Caco-2 (cell line): Measurements from ENCODE around the gene CYB561. TPM values are rescaled to one million over a fixed set of nuclear protein-coding genes. Genes with fewer than 3 reads are reported as not detected.

Source experiments
- BruUV-seq: library from RNA; stranded (reverse); fragments of 400-500 nt; replicated peaks from 2 replicates; lab custom pipeline; 2021; lab: Mats Ljungman, UMichigan
- CTCF ChIA-PET: fragments of 300-600 bp; sonication (Branson Sonifier 250); formaldehyde crosslinking; loops from one replicate; lab custom pipeline; 2022; ENCODE audit warnings: antibody characterized with exemption; lab: Charles Lee
- POLR2A ChIA-PET: fragments of 300-600 bp; sonication (Branson Sonifier 250); formaldehyde crosslinking; loops from one replicate; lab custom pipeline; 2022; ENCODE audit warnings: antibody characterized with exemption; lab: Charles Lee
- DNase-seq, 2 experiments: peaks; one replicate each; pipeline versions ENCODE4 v3.0.0 to v3.0.0-alpha.2; 2020 to 2022
- H3K27me3 ChIP-seq: replicated peaks from 2 replicates; pipeline ENCODE4 v1.6.0; 2011; ENCODE audit warnings: low read length; ENCODE audit not compliant: control insufficient read depth, insufficient read depth
- H3K36me3 ChIP-seq: 2 replicates; pipeline ENCODE4 v1.5.1; 2011; ENCODE audit warnings: low read length; ENCODE audit not compliant: control insufficient read depth, insufficient read depth
- H3K4me1 ChIP-seq: fragments of 250-450 bp; sonication (Bioruptor Pico); 2 replicates; pipeline ENCODE4 v1.5.1; 2020; ENCODE audit warnings: mild to moderate bottlenecking
- H3K4me3 ChIP-seq: 2 replicates; pipeline ENCODE4 v1.5.1; 2011; ENCODE audit warnings: low read depth, mild to moderate bottlenecking, control low read depth, low read length
- H3K9me3 ChIP-seq: fragments of 250-450 bp; sonication (Bioruptor Pico); 2 replicates; pipeline ENCODE4 v1.5.1; 2020; ENCODE audit warnings: mild to moderate bottlenecking, moderate library complexity
- H3K27ac Mint-ChIP-seq: one replicate; pipeline ENCODE4 v1.8.0; 2022; ENCODE audit warnings: mixed read lengths; ENCODE audit not compliant: unreplicated experiment
- H3K27me3 Mint-ChIP-seq: one replicate; pipeline ENCODE4 v1.8.0; 2022; ENCODE audit warnings: mixed read lengths; ENCODE audit not compliant: insufficient read depth, unreplicated experiment
- H3K36me3 Mint-ChIP-seq: one replicate; pipeline ENCODE4 v1.8.0; 2022; ENCODE audit warnings: mild to moderate bottlenecking, mixed read lengths; ENCODE audit not compliant: insufficient read depth, unreplicated experiment
- H3K4me1 Mint-ChIP-seq: one replicate; pipeline ENCODE4 v1.8.0; 2022; ENCODE audit warnings: low read depth, mixed read lengths; ENCODE audit not compliant: unreplicated experiment
- H3K4me3 Mint-ChIP-seq: one replicate; pipeline ENCODE4 v1.8.0; 2022; ENCODE audit warnings: mild to moderate bottlenecking, moderate library complexity, mixed read lengths; ENCODE audit not compliant: unreplicated experiment
- H3K9me3 Mint-ChIP-seq: one replicate; pipeline ENCODE4 v1.8.0; 2022; ENCODE audit warnings: mixed read lengths; ENCODE audit not compliant: unreplicated experiment
- intact Hi-C: fragments of 100-400 bp; cut with micrococcal nuclease; formaldehyde crosslinking; loops from one replicate; pipeline ENCODE4 v1.10.0; 2022; ENCODE audit not compliant: unreplicated experiment
- total RNA-seq: library from RNA; stranded (reverse); gene quantifications from 2 replicates; pipeline ENCODE4 v1.2.3, GENCODE V29; 2022
- TF ChIP-seq, protein P1 (sequence below), 2 experiments: fragments of 200-600 bp in 1 of 2; IDR thresholded peaks; 1 replicate in 1 of 2; 2 replicates in 1 of 2; pipeline versions ENCODE4 v1.5.1 to v1.8.0; 2011 to 2022; ENCODE audit warnings: antibody characterized with exemption in 1 of 2, control low read depth in 1 of 2, inconsistent platforms in 1 of 2, low read depth in 1 of 2, low read length in 1 of 2, mild to moderate bottlenecking in 1 of 2, moderate library complexity in 1 of 2; ENCODE audit not compliant: insufficient read depth in 1 of 2, severe bottlenecking in 1 of 2, unreplicated experiment in 1 of 2

The CYB561 gene
- total RNA-seq, 1 experiment from 2014 or later = 46.3 TPM

DNA sequence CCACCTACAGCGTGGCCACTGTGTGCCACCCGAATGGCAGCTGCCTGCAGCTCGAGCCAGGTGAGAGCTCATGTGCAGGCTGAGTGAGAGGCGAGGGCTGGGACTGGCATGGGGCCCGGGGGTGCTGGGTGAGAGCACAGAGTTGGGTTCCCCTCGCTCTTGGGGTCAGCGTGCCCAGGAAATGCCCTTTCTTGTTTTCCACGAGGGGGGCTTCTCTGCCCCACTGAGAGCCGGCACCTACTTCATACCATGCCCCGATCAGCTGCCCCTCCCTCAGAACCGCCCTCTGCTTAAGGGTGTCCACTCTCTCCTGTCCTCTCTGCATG, 40.9 kb upstream of the CYB561 start:
- DNase-seq = no peak
- Histone ChIP-seq H3K4me3 (no peak overlapping the region), H3K4me1 (no peaks in the 10 kb centered on the region), H3K9me3 (no peaks in the 10 kb centered on the region), H3K27me3 (no peaks in the 10 kb centered on the region; the same call in 1 of the 2 replicates), H3K36me3 (no peaks in the 10 kb centered on the region)
- H3K9me3 Mint-ChIP-seq = no peaks in the 10 kb centered on the region
- H3K4me1 Mint-ChIP-seq = no peaks in the 10 kb centered on the region
- H3K27me3 Mint-ChIP-seq = peaks cover 7% of the 10 kb centered on the region
- no peak overlapping the region for H3K27ac Mint-ChIP-seq
- TF ChIP-seq, protein P1, sequence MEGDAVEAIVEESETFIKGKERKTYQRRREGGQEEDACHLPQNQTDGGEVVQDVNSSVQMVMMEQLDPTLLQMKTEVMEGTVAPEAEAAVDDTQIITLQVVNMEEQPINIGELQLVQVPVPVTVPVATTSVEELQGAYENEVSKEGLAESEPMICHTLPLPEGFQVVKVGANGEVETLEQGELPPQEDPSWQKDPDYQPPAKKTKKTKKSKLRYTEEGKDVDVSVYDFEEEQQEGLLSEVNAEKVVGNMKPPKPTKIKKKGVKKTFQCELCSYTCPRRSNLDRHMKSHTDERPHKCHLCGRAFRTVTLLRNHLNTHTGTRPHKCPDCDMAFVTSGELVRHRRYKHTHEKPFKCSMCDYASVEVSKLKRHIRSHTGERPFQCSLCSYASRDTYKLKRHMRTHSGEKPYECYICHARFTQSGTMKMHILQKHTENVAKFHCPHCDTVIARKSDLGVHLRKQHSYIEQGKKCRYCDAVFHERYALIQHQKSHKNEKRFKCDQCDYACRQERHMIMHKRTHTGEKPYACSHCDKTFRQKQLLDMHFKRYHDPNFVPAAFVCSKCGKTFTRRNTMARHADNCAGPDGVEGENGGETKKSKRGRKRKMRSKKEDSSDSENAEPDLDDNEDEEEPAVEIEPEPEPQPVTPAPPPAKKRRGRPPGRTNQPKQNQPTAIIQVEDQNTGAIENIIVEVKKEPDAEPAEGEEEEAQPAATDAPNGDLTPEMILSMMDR (IDR thresholded peaks at IDR 0.05; ENCODE audit: insufficient read depth in 1 of 2, low read depth in 1 of 2, low read length in 1 of 2, severe bottlenecking in 1 of 2, unreplicated experiment in 1 of 2) = no peak
- ChIA-PET POLR2A (no interaction called here), CTCF (interaction anchor here (0.6 to 1.6 kb wide), 5 partner anchors 8 to 223 kb away, joined by 3 to 6 read pairs (median 4); partner anchors contain the start of gene ACE)
- H3K36me3 Mint-ChIP-seq = no peaks in the 10 kb centered on the region
- intact Hi-C loops = no loop called here
- H3K4me3 Mint-ChIP-seq = no peak overlapping the region
- no TSS peak for BruUV-seq

DNA sequence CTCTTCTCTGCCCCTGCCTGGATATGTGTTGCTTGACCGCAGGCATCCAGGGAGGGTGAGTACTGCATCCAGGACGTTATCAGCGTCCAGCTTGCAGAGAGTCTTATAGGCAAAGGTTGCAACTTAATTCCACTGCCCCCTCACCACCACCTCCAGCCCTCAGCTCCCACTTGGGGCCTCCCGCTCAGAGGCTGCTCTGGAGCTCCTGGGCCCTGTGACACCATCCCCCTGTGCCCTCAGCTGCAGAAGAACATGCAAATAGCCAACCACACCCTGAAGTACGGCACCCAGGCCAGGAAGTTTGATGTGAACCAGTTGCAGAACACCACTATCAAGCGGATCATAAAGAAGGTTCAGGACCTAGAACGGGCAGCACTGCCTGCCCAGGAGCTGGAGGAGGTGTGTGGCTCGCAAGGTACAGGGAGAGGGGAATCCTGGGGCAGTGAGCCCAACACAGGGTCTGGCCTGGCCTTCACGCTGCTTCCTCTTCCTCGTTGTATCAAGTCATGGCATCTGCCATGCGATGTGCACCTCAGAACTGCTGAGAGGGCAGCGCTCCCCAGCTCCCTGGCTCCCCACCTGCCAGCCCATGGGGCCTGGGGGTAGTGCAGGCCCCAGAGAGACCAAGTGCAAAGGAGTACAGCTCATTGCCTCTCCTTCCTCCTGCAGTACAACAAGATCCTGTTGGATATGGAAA, 40.4 kb upstream of the CYB561 start:
- Histone ChIP-seq H3K9me3 (no peaks in the 10 kb centered on the region), H3K4me1 (no peaks in the 10 kb centered on the region), H3K4me3 (no peak overlapping the region), H3K27me3 (no peaks in the 10 kb centered on the region; the same call in 1 of the 2 replicates), H3K36me3 (no peaks in the 10 kb centered on the region)
- Mint-ChIP-seq H3K4me3 (no peak overlapping the region), H3K36me3 (no peaks in the 10 kb centered on the region), H3K9me3 (no peaks in the 10 kb centered on the region), H3K27me3 (peaks cover 7% of the 10 kb centered on the region), H3K4me1 (no peaks in the 10 kb centered on the region), H3K27ac (no peak overlapping the region)
- DNase-seq = no peak
- intact Hi-C loops = no loop called here
- TF ChIP-seq, protein P1 (IDR thresholded peaks at IDR 0.05; ENCODE audit: insufficient read depth in 1 of 2, low read depth in 1 of 2, low read length in 1 of 2, severe bottlenecking in 1 of 2, unreplicated experiment in 1 of 2) = no peak
- ChIA-PET POLR2A (no interaction called here), CTCF (interaction anchor here (0.6 to 1.6 kb wide), 4 partner anchors 8 to 61 kb away, joined by 3 to 6 read pairs (median 4); partner anchors contain the start of gene ACE)
- BruUV-seq = no TSS peak

DNA sequence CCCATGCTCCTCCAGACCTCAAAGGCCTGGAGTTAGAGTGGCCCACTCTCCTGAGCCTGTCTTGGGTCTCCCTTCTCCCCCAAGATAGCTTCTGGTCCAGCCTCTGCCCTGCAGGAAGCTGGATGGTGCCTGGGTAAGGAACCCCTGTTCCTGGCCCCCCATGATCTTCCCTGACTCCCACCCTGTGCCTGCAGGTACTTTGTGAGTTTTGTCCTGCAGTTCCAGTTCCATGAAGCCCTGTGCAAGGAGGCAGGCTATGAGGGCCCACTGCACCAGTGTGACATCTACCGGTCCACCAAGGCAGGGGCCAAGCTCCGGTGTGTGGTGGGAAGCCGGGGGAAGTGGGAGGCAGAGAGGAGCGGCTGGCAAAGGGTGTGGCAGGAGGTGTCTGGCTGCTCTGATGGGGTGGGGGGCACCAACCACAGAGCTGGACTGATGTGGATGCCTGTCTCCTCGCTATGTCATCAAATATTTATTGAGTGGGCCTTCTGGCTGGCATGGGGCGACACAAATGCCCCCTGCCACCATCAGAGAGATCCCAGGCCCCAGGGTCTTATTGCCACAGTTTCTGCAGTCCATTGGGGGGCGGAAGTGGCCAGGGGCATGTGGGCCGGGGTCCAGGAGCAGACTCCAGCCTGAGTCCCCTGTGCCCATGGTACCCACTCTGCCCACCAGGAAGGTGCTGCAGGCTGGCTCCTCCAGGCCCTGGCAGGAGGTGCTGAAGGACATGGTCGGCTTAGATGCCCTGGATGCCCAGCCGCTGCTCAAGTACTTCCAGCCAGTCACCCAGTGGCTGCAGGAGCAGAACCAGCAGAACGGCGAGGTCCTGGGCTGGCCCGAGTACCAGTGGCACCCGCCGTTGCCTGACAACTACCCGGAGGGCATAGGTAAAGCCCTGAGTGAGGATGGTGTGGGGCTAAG, 37.8 kb upstream of the CYB561 start:
- BruUV-seq = no TSS peak
- no peaks in the 10 kb centered on the region for H3K4me1 ChIP-seq

More for the DNA sequence above, 37.8 kb upstream of the CYB561 start:
- TF ChIP-seq, protein P1 (IDR thresholded peaks at IDR 0.05; ENCODE audit: insufficient read depth in 1 of 2, low read depth in 1 of 2, low read length in 1 of 2, severe bottlenecking in 1 of 2, unreplicated experiment in 1 of 2) = no peak
- no peak overlapping the region for H3K27ac Mint-ChIP-seq
- Histone ChIP-seq H3K27me3 (no peaks in the 10 kb centered on the region), H3K36me3 (no peaks in the 10 kb centered on the region), H3K9me3 (no peaks in the 10 kb centered on the region), H3K4me3 (no peak overlapping the region)
- no peaks in the 10 kb centered on the region for H3K9me3 Mint-ChIP-seq
- H3K4me1 Mint-ChIP-seq = no peaks in the 10 kb centered on the region
- intact Hi-C loops = no loop called here
- peaks cover 7% of the 10 kb centered on the region for H3K27me3 Mint-ChIP-seq
- H3K36me3 Mint-ChIP-seq = no peaks in the 10 kb centered on the region
- CTCF ChIA-PET = interaction anchor here (1.4 kb wide), 1 partner anchor 58 kb away, joined by 4 read pairs; no protein-coding TSS in a partner anchor
- no peak overlapping the region for H3K4me3 Mint-ChIP-seq
- POLR2A ChIA-PET = interaction anchor here (0.6 kb wide), 1 partner anchor 118 kb away, joined by 3 read pairs; no protein-coding TSS in a partner anchor
- DNase-seq = no peak
